DND-41 (cell line): ENCODE data around the gene HNF1B.

Experiments used
- EZH2 ChIP-seq: IDR thresholded peaks from 3 replicates; pipeline ENCODE4 v1.6.1; 2012; ENCODE audit warnings: borderline replicate concordance, low read depth, mild to moderate bottlenecking, moderate library complexity, low read length, inconsistent platforms; ENCODE audit not compliant: severe bottlenecking
- TF ChIP-seq, protein P1 (sequence below): IDR thresholded peaks from 2 replicates; pipeline ENCODE4 v1.5.1; 2012; ENCODE audit warnings: borderline replicate concordance, low read length, moderate library complexity, mild to moderate bottlenecking; ENCODE audit not compliant: poor library complexity, severe bottlenecking; ENCODE audit errors: extremely low read depth

DNA sequence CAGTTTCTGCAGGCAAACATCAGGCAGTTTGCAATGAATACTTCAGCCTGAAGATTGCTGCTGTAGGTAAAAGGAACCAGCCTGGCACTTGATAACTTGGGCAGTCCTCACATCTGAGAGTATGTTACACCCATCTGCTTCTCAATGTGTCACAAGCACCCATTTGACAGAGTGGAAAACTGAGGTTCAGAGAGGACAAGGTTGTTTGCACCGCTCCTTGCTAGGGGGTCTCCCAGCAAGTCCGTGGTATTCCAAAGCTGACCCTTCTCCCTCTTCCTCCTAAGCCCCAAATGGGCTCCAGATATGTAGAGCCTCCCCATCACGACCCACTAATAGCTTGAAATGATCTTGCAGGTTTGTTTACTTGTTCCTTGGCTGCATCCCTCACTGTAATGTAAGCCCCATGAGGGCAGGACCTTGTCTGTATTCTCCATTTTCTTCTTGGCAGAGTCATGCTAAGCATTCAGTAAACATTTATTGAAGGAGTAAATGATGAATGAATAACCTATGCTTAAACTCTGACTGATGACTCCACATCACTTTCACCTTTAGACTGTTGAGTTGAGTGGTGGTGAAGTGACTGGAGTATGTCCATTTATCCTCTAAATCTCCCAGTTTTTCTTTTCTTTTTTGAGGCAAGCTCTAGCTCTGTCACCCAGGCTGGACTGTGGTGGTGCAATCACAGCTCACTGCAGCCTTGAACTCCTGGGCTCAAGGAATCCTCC lies 26.4 kb downstream of the HNF1B start:
- TF ChIP-seq, protein P1, sequence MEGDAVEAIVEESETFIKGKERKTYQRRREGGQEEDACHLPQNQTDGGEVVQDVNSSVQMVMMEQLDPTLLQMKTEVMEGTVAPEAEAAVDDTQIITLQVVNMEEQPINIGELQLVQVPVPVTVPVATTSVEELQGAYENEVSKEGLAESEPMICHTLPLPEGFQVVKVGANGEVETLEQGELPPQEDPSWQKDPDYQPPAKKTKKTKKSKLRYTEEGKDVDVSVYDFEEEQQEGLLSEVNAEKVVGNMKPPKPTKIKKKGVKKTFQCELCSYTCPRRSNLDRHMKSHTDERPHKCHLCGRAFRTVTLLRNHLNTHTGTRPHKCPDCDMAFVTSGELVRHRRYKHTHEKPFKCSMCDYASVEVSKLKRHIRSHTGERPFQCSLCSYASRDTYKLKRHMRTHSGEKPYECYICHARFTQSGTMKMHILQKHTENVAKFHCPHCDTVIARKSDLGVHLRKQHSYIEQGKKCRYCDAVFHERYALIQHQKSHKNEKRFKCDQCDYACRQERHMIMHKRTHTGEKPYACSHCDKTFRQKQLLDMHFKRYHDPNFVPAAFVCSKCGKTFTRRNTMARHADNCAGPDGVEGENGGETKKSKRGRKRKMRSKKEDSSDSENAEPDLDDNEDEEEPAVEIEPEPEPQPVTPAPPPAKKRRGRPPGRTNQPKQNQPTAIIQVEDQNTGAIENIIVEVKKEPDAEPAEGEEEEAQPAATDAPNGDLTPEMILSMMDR = no peak
- TF ChIP-seq EZH2 = no peak
